ENCODE results near the gene NUDCD3. TPM values are rescaled to one million over a fixed set of nuclear protein-coding genes. Genes with fewer than 3 reads are reported as not detected.

The NUDCD3 gene
- total RNA-seq, 4 donors from 2014 or later = 44.7 to 57.3 (median 49.7) TPM

GRCh38 chr7:44537442-44537841 lies 47.0 kb upstream of the NUDCD3 start:
- H3K4me1 ChIP-seq = no peaks in the 10 kb centered on the region
- 86 to 92% methylated on average over 6 of the region's 6 CpGs for WGBS, 2 donors
- TF ChIP-seq CTCF (IDR thresholded peaks at IDR 0.05) (no peak), EP300 (IDR thresholded peaks at IDR 0.05) (no peak), POLR2A (IDR thresholded peaks at IDR 0.05) (no peak)

GRCh38 chr7:44536090-44536489 lies 45.6 kb upstream of the NUDCD3 start:
- no peaks in the 10 kb centered on the region for H3K36me3 ChIP-seq
- WGBS, 2 donors = 70 to 72% methylated on average over 8 of the region's 10 CpGs
- H3K4me1 ChIP-seq = no peaks in the 10 kb centered on the region
- no peak overlapping the region for H3K27ac ChIP-seq
- no peaks in the 10 kb centered on the region for H3K9me3 ChIP-seq
- no peaks in the 10 kb centered on the region for H3K27me3 ChIP-seq
- TF ChIP-seq CTCF (IDR thresholded peaks at IDR 0.05) (no peak), EP300 (IDR thresholded peaks at IDR 0.05) (no peak)
- DNase-seq (ENCODE audit: low spot score in 2 of 2) = no peak
- H3K4me3 ChIP-seq = no peak overlapping the region

More at GRCh38 chr7:44537442-44537841, 47.0 kb upstream of the NUDCD3 start:
- Histone ChIP-seq H3K36me3 (no peaks in the 10 kb centered on the region), H3K27ac (no peak overlapping the region), H3K9me3 (no peaks in the 10 kb centered on the region), H3K27me3 (no peaks in the 10 kb centered on the region), H3K4me3 (no peak overlapping the region)
- no peak for DNase-seq (ENCODE audit: low spot score in 2 of 2)

- 86 to 91% methylated on average over 8 of the region's 8 CpGs for WGBS, 2 donors
- no peak for TF ChIP-seq POLR2A (IDR thresholded peaks at IDR 0.05)
- no peak for TF ChIP-seq EP300 (IDR thresholded peaks at IDR 0.05)
- TF ChIP-seq CTCF (IDR thresholded peaks at IDR 0.05) = no peak
- H3K4me1 ChIP-seq = no peaks in the 10 kb centered on the region
- no peak overlapping the region for H3K27ac ChIP-seq
- H3K4me3 ChIP-seq = no peak overlapping the region
- no peaks in the 10 kb centered on the region for H3K27me3 ChIP-seq
- no peaks in the 10 kb centered on the region for H3K36me3 ChIP-seq
- no peaks in the 10 kb centered on the region for H3K9me3 ChIP-seq
- no peak for DNase-seq (ENCODE audit: low spot score in 2 of 2)
These were observed 45.0 kb upstream of the NUDCD3 start for GRCh38 chr7:44535348-44536064.

- WGBS, 2 donors = 63 to 81% methylated on average over 3 to 5 of the region's 7 CpGs
- peak in 3 of 5 experiments; percentile 14 to 37 (median 22) for TF ChIP-seq CTCF (IDR thresholded peaks at IDR 0.05)
- TF ChIP-seq EP300 (IDR thresholded peaks at IDR 0.05) = no peak
- Histone ChIP-seq H3K4me3 (no peak overlapping the region), H3K27ac (no peak overlapping the region), H3K27me3 (no peaks in the 10 kb centered on the region), H3K4me1 (no peaks in the 10 kb centered on the region), H3K9me3 (peaks cover 0 to 3% (median 0%) of the 10 kb centered on the region in 4 donors), H3K36me3 (no peaks in the 10 kb centered on the region)
- no peak for DNase-seq (ENCODE audit: low spot score in 2 of 2)
These were observed 44.0 kb upstream of the NUDCD3 start for GRCh38 chr7:44534501-44534900.

- WGBS, 2 donors = 63 to 66% methylated on average over 5 of the region's 5 CpGs
- H3K36me3 ChIP-seq = no peaks in the 10 kb centered on the region
These were observed 43.6 kb upstream of the NUDCD3 start for GRCh38 chr7:44534087-44534486.

More at GRCh38 chr7:44534087-44534486, 43.6 kb upstream of the NUDCD3 start:
- Histone ChIP-seq H3K27me3 (no peaks in the 10 kb centered on the region), H3K27ac (no peak overlapping the region), H3K9me3 (peaks cover 0 to 7% (median 0%) of the 10 kb centered on the region in 4 donors), H3K4me1 (no peaks in the 10 kb centered on the region), H3K4me3 (no peak overlapping the region)
- no peak for TF ChIP-seq EP300 (IDR thresholded peaks at IDR 0.05)
- TF ChIP-seq CTCF (IDR thresholded peaks at IDR 0.05) = no peak
- no peak for TF ChIP-seq POLR2A (IDR thresholded peaks at IDR 0.05)
- DNase-seq (ENCODE audit: low spot score in 2 of 2) = no peak
